CD4-positive, alpha-beta T cell treated with Interleukin-15 for 1 hour (primary cell): ENCODE results near the gene CPLX4.

Experiments
- DNase-seq: peaks from one replicate; pipeline ENCODE4 v3.0.0-alpha.2; 2020

CPLX4 gene

GRCh38 chr18:59305295-59305694 is 13.2 kb downstream of the CPLX4 start:
- DNase-seq, result no peak

- DNase-seq, result no peak
These were observed 14.7 kb downstream of the CPLX4 start for GRCh38 chr18:59303656-59304195.

GRCh38 chr18:59303006-59303405 is 15.4 kb downstream of the CPLX4 start:
- no peak for DNase-seq

- DNase-seq, result no peak
These were observed 16.5 kb downstream of the CPLX4 start for GRCh38 chr18:59301929-59302328.

- DNase-seq, result no peak
These were observed 17.7 kb downstream of the CPLX4 start for GRCh38 chr18:59300676-59301285.

- no peak for DNase-seq
These were observed 19.6 kb downstream of the CPLX4 start for GRCh38 chr18:59298871-59299270.

GRCh38 chr18:59293317-59293716 is 25.1 kb downstream of the CPLX4 start:
- no peak for DNase-seq

- no peak for DNase-seq
These were observed 32.1 kb downstream of the CPLX4 start for GRCh38 chr18:59286341-59286740.

GRCh38 chr18:59282341-59282740 is 36.1 kb downstream of the CPLX4 start:
- no peak for DNase-seq

- DNase-seq, result no peak
These were observed 38.7 kb downstream of the CPLX4 start for GRCh38 chr18:59279722-59280121.

GRCh38 chr18:59279193-59279592 is 39.3 kb downstream of the CPLX4 start:
- no peak for DNase-seq

GRCh38 chr18:59278793-59279192 is 39.7 kb downstream of the CPLX4 start:
- no peak for DNase-seq

- DNase-seq, result no peak
These were observed 42.4 kb downstream of the CPLX4 start for GRCh38 chr18:59276047-59276446.

- DNase-seq, result no peak
These were observed 43.0 kb downstream of the CPLX4 start for GRCh38 chr18:59275406-59275949.

- no peak for DNase-seq
These were observed 43.9 kb downstream of the CPLX4 start for GRCh38 chr18:59274533-59274928.

- DNase-seq, result no peak
These were observed 44.5 kb downstream of the CPLX4 start for GRCh38 chr18:59273759-59274532.

- no peak for DNase-seq
These were observed 45.3 kb downstream of the CPLX4 start, which contains the start of gene RAX for GRCh38 chr18:59272891-59273758. RAX (minus strand) TSS chr18:59273454; CDS start chr18:59273206, 248 bp downstream.

- DNase-seq, result no peak
These were observed 46.1 kb downstream of the CPLX4 start for GRCh38 chr18:59272221-59272888.

- DNase-seq, result no peak
These were observed 46.7 kb downstream of the CPLX4 start for GRCh38 chr18:59271606-59272220.

- no peak for DNase-seq
These were observed 47.7 kb downstream of the CPLX4 start for GRCh38 chr18:59270689-59271257.

- no peak for DNase-seq
These were observed 48.8 kb downstream of the CPLX4 start for GRCh38 chr18:59269563-59270119.
